GM12874 (cell line): ENCODE results near the gene RBM6.

Source experiments
- TF ChIP-seq, protein P1 (sequence below): IDR thresholded peaks from 2 replicates; pipeline ENCODE4 v1.5.1; 2011; ENCODE audit warnings: low read depth, mild to moderate bottlenecking, control low read depth, low read length, moderate library complexity; ENCODE audit not compliant: insufficient read depth

Gene RBM6

GRCh38 chr3:49942651-49943050 is 2.7 kb downstream of the RBM6 start:
- TF ChIP-seq, protein P1, sequence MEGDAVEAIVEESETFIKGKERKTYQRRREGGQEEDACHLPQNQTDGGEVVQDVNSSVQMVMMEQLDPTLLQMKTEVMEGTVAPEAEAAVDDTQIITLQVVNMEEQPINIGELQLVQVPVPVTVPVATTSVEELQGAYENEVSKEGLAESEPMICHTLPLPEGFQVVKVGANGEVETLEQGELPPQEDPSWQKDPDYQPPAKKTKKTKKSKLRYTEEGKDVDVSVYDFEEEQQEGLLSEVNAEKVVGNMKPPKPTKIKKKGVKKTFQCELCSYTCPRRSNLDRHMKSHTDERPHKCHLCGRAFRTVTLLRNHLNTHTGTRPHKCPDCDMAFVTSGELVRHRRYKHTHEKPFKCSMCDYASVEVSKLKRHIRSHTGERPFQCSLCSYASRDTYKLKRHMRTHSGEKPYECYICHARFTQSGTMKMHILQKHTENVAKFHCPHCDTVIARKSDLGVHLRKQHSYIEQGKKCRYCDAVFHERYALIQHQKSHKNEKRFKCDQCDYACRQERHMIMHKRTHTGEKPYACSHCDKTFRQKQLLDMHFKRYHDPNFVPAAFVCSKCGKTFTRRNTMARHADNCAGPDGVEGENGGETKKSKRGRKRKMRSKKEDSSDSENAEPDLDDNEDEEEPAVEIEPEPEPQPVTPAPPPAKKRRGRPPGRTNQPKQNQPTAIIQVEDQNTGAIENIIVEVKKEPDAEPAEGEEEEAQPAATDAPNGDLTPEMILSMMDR, result no peak

DNA sequence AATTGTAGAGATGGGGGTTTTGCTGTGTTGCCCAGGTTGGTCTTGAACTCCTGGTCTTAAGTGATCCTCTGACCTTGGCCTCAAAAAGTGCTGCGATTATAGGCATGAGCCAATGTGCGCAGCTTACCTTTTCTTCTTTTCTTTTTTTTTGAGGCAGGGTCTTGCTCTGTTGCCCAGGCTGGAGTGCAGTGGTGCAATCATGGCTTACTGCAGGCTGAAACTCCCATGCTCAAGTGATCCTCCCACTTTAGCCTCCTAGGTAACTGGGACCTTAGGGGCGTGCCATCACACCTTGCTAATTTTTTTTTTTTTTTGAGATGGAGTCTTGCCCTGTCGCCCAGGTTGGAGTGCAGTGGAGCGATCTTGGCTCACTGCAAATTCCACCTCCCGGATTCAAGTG is 13.0 kb downstream of the RBM6 start:
- TF ChIP-seq, protein P1, result no peak

DNA sequence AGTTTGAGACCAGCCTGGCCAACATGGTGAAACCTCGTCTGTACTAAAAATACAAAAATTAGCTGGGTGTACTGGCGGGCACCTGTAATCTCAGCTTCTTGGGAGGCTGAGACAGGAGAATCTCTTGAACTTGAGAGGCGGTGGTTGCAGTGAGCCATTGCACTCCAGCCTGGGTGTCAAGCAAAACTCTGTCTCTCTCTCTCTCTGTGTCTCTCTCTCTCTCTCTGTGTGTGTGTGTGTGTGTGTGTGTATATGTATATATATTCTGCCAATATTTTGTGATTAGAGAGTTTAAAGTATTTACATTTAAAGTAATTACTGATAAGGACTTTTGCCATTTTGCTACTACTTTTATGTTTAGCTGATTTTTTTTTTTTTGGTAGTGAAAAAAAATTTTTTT is 15.7 kb downstream of the RBM6 start:
- TF ChIP-seq, protein P1, result no peak

- TF ChIP-seq, protein P1, result no peak
Observed at GRCh38 chr3:49966233-49966942, 26.4 kb downstream of the RBM6 start.

DNA sequence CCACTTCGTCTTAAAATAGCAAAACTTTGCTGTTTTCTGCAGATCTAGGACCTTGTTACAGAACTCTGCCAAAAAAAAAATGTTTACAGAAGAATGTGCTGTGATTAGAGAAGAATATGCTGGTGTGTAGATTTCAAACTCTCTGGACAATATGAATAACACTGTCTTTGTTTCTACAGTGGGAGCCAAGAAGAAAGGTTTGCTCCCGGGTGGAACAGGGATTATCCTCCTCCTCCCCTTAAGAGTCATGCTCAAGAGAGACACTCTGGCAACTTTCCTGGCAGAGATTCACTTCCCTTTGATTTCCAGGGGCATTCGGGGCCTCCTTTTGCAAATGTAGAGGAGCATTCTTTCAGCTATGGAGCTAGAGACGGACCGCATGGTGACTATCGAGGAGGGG is 27.3 kb downstream of the RBM6 start:
- TF ChIP-seq, protein P1, result no peak

DNA sequence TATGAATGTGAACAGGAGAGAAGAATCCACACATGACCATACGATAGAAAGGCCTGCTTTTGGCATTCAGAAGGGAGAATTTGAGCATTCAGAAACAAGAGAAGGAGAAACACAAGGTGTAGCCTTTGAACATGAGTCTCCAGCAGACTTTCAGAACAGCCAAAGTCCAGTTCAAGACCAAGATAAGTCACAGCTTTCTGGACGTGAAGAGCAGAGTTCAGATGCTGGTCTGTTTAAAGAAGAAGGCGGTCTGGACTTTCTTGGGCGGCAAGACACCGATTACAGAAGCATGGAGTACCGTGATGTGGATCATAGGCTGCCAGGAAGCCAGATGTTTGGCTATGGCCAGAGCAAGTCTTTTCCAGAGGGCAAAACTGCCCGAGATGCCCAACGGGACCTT is 28.4 kb downstream of the RBM6 start:
- TF ChIP-seq, protein P1, result no peak

DNA sequence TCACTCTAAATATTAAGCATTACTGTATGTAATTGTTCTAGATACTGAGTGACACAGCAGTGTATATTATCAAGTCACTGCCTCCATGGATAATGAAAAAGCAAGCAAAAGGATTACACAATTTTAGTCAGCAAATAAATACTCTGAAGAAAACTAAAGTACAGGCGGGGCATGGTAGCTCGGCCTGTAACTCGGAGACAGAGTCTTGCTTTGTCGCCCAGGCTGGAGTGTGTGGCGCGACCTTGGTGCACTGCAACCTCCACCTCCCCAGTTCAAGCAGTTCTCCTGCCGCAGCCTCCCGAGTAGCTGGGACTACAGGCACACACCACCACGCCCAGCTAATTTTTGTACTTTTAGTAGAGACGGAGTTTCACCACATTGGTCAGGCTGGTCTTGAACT is 32.7 kb downstream of the RBM6 start:
- TF ChIP-seq, protein P1, result no peak
